NCI-H128 (cell line): Measurements from ENCODE around the gene SNX13.

Experiments
- DNase-seq: peaks from one replicate; lab custom pipeline; 2025; ENCODE audit not compliant: unreplicated experiment; lab: John Stamatoyannopoulos, UW

The SNX13 gene

DNA sequence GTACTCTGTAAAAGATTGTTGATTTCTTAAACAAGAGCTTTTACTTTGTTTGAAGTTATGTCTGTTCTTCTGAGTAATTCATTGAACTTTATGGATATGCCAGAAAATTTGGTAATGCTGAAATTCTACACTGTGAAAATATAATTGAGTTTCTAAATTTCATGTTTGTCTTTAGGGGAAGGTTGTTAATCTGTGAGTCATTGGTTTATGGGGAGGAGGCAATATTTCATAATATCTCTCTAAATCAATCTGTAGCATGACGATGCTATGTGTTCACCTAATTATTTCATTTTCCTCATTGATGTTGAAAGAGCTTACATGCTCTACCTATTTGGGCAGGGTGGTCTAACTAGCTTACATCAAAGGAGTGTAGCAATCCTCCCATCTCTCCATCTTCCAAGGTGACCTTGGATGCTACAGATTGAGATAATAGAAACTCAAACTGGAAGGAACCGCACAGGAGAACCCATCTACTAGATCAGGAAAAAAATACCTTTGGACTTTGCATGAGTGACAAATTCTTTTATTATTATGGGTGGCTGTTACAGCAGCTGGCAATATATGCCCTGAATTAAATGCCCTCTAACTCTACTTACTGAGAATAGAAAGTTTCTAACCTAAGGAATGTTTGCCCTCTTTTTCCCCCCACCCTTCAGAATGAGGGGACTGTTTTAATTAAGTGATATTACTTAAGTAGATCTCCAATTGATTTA lies 8.4 kb upstream of the SNX13 start:
- DNase-seq: no peak

DNA sequence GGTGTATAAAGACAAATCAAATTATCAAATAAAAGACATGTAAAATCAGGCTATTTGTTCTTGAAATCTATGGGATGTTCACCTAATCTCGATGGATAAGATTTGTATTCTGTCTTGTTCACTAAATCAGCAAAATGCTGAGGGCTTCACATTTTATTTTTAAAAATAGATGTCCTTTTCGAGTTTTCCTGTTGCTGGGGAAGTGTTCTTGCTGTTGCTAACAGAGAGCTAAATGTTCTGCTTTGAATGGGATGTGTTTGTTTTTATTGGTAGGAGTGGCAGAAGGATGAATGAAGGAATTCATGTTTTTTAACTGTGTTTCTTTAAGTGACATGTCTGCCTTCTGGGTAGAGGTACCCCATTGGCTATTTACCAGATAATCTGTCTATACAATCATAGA lies 7.3 kb upstream of the SNX13 start:
- DNase-seq: no peak

DNA sequence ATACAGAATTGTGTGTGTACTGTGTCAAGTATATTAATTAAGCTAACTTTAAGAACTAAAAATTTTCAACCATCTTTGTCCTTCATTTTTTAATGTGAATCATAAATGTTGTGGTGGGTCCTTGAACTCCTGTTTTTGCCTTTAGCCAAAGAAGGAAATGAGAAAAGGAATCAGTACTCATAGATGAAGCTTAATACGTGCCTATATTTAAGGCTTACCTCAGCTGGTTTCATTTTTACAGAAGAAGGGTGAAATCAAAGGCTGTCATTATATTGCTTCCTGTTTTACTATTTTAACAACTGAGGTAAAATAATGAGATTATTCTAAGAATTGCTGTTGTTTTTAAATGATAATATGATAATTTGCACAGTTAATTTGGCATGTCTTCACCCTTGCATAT lies 6.3 kb upstream of the SNX13 start:
- DNase-seq: no peak

DNA sequence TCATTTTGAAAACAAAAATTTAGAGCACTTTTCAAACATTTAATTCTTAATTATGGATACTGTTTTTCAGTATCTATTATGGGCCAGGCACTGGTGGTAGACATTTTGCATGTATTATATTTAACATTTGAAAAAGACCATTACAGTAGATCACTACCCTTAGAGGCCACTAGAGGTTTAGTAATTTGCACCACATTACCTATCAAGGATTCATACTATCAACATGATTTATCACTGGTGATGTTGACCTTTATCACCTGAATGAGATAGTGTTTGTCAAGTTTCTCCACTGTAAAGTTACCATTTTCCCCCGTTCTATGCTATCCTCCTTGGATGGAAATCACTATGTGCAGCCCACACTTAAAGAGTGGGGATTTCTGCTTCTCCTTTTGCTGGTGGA lies 4.4 kb upstream of the SNX13 start:
- no peak for DNase-seq

DNA sequence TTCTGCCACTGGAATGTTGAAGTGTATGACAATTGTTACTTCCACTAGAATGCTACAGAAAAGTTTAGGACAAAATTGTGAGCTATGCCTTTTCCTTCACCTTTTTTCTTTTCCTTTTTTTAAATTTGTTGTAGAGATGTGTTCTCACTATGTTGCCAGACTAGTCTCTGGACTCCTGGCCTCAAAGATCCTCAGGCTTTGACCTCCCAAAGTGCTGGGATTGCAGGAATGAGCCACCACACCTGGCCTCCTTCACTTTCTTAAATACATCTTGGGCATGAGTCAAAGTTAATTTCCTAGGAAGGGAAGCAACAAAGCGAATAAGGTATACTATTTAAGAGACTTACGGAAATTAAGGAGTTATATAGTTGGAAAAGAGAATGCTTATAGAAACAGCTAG lies 2.7 kb upstream of the SNX13 start:
- no peak for DNase-seq

DNA sequence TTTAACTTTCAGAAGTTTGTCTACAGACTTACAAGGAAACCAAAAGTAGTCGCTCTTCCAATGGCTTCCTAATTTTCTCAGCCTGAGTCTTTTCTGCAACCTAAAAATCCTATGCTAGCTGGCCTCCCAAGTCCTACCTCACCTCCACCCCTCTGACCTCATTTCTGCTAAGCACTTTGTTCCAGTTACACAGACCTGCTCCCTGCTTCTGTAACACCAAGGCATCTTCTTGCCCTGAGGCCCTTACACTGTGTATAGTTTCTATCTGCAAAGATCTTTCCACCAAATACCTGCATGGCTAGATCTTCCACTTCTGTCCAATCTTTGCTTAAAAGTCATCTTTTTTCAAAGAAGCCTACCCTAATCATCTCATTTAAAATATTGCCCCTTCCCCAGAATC lies 1.9 kb upstream of the SNX13 start:
- no peak for DNase-seq

DNA sequence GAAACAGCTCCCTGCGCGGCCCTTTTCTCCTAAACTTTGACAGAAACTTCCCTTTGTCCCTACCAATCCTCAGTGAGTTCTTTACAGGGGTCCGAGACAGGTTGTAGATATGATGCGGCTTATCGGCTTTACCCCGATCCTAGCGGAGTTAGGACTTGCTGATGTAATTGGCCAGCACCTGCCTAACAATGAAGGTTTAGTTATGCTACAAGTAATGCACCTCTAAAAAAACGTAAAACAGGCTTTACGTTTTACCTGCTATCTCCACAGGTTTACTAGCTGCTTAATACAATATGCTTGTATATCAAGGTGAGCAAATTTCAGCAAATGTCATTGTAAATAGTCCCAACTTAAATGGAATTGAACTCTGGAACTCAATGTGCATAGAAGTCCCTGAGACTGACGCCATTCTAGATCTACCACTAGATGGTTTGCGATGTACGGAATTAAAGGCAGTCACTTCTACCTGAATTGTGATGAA lies 697 bp upstream of the SNX13 start:
- no peak for DNase-seq

DNA sequence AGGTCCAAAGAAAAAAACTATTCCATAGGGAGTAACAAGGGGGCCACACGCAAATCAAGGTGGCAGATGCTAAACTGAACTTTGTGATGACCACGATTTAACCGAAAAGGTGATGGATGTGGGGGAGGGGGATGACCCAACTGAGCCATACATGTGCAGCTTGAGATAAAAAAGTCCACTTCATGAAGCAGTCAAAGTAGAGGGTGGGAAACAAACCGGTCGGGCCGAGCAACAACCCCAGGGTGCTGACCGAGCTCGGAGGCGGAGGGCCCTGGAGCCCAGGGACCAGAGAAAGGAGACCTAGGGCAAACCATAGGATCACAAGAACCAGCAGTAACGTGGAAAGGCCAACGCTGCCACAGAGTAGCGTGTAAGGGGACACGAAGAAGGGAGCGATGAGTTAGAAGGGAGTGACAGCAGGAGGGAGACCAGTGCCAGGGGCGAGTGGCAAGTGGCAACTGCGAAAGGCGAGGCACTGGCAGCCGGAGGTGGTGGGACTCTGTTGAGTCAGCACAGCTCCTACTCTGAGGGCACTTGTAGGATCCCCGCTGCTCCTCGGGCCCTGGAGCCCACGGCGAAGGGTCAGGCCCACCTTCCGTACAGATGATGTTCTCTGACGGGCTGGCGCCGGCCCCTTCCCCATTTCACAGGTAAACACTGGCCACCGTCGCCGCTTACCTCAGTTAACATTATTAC lies 540 bp downstream of the SNX13 start:
- peak; percentile 34 for DNase-seq

DNA sequence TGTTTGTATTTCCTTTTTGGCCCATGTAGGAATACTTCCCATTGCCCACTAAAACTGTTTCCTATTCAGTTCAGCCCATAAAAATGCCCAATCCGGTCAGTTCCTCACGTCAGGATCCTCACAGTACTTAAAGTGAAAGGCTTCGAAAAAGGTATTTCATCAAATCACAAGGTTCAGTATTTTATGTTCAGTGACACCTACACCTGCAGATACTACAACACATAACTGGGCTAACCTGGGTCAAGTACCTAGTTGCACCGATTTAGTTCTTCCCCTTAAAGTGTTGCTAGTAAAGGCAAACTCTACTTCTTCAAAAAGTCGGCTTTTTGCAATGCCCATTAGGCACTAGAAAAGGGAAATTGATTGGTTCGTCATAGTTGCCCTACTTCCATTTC lies 1.1 kb downstream of the SNX13 start:
- no peak for DNase-seq

DNA sequence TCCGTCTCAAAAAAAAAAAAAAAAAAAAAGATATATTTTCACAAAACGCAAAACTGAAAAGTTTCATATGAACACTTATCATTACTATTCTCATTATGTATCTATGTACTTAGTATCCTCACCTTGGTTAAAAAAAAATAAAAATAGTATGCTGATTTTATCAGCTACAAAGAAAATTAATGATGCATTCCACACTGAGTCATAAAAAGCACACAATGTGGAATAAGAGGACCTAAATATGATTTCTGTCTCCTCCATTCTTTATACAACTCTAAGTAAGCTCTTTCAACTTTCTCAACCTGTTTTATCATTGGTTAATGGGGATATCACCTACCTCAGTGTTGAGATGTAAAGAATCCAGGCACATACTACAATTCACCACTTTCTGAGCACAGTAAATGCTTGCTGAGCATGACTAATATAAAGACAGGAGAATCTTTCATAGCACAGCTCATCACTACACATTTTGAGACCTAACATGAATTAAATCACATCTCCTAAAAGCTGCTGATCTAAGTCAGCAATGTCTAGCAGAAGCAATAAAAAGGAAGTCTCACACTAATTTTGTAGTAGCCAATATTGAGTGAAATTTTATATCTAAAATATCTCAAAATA lies 2.7 kb downstream of the SNX13 start:
- no peak for DNase-seq

DNA sequence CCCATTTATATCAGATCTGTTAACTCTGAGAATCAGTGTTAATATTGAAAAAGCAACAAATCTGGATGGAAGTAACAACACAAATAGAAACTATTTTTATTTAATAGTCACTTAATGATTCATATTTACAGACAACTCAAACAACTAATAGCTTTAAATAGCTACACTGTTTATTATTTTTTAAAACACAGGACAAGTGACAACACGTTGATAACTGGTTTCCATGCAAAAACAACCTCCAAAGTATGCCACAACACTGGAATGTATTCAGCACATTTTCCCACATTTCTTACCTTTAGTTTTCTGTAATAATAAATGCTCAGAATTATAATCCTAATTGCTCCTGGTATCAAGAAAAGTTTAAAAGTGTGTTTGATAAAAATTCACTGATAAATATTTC lies 4.0 kb downstream of the SNX13 start:
- DNase-seq: no peak

DNA sequence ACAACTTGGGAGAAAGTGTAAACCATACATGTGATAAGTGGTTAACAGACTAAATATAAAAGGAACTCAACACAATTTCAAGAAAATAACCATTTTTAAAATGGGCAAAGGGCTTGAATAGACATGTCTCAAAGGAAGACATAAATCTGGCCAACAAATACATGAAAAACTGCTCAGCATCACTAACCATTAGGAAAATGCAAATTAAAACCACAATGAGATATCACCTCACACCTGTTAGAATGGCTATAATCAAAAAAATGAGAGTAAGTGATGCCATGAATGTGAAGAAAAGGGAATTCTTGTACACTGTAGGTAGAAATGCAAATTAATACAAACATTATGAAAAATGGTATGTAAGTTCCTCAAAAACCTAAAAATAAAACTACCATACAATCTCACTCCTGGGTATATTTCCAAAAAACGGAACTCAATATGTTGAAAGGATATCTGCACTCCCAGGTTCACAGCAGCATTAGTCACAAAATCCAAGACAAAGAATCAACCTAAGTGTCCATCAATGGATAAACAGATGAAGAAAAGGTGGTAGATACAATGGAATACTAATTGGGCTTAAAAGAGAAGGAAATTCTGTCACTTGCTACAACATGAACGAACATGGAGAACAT lies 5.6 kb downstream of the SNX13 start:
- DNase-seq: no peak

DNA sequence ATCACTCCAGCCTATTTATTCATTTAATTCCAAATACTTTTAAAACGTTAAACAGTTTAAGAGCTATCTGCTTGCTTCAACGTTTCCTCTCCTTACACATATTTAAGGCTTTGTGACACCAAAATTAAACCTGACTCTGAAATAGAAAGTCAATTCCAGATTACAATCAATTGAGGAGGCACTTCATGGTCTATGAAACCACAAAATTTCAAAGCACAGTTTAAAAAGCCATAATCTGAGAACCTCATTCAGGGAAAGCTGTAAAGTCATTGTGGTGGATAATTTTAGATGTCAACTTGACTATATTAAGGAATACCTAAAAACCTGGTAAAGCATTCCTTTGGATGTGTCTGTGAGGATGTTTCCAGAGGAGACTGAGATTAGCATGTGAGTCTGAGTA lies 6.2 kb downstream of the SNX13 start:
- DNase-seq: no peak

DNA sequence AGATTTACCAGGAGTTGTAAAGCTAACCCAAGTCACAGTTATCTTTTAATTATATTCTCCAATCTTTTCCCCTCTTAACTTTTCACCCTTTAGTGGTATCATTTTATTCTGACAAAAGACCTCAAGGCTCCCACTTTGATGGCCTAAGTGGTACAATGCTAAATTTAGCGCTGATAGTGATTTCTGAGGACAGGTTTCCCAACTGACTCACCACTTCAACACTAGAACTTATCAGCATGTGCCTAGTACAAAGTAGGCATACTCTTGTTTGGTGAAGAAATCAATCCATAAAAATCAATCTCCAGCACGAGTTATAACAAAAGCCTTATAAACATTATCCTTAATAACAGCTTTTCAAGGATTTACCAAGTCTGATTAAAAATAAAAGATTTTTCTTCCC lies 7.5 kb downstream of the SNX13 start:
- no peak for DNase-seq

DNA sequence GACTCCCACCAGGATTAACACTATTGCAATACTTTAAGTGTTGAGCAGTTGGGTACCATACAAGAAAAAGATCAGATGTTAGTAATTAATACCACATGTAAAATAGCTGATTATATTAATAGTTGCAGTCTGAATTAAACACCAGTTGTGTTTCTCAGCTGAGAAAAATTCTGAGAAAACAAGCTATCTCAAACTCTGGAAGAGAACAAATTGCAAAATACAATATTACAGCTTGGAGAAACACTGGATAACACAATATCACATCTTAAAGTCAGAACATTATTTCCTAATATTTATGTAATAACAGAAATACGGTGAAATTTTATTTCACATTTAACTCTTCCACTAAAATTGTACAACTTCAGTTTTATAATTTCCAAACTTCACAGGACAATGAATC lies 9.2 kb downstream of the SNX13 start:
- DNase-seq: no peak

DNA sequence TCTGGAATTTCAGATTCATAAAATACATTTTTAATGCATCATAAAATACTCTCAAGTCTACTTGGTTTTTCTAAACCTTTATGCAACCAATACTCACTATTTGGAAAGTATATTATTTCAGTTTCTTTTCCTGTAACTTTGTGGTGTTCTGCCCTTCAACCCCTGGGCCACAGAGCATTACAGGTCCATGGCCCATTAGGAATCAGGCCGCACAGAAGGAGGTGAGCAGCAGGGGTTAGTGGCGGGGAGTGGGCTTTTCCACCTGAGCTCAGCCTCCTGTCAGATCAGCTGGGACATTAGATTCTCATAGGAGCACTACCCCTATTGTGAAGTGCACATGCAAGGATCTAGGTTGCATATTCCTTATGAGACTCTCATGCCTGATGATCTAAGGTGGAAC lies 9.7 kb downstream of the SNX13 start:
- no peak for DNase-seq

DNA sequence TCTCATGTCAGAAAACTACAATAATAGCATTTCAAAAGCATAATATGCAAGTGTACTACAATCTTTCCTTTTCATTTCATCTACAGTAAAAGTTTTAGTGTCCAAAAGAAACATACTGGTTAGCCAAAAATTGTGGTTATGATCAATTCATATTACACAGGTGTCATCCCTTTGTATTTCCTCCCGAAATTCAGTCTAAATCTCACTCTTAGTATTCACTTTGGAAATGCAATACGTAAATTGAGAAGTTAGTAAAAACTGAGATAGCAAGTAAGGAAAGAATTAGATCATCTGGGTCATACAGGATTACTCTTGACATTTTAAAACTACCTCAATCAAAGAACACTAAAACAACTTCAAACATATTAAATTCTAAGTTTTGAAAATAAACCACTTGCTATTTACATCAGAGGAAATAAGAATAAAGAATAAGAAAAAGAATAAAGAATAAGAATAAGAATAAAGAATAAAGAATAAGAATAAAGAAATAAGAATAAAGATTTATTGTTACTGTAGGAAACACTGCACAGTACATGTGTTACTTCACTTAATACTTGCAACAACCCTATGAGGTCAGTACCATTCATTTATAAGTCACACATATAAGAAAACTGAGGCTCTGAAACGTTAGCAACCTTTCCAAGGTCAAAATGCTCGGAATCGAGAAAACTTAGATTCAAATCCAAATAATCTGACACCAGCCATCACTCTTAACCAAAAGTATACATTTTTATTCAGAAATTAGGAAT lies 10.5 kb downstream of the SNX13 start:
- no peak for DNase-seq

DNA sequence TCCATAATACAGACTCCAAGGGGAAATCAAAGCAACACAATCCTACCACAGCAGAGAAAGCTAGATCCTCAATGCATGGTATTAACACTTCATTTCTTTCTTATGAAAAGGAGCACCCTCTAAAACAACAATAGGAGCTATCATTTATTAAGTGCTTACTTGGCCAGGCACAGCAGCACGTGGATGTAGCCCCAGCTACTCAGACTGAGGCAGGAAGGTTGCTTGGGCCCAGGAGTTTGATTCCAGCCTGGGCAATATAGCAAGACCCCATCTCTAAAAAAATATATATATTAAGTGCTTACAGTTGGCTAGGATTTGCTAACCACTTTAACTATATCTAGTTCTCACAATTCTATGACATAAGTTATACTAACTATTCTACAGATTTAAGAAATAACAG lies 12.2 kb downstream of the SNX13 start:
- no peak for DNase-seq

DNA sequence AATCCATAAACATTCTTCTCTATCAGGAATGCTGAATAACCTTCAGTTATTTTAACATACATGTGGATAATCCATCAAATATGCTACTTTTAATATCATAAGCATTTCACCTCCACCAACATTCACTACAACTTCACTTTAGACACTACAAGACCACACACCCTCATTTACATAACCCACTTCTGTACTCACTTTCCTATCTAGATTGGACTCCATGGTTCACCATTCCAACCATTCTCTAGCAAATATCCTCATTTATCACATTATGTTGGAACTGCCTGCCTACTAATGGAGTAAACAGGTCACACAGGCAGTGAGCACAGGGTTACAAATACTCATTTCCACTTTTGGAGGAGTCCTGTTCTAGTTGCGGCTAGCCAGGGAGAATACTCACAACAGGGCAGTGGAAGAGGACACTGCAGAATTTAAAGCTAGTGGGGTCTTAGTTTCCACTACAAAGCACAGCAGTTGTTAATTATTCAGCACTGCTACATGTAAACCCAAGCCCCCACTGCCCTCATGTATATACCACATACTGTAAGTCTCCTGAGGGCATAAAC lies 18.4 kb downstream of the SNX13 start:
- DNase-seq: no peak

DNA sequence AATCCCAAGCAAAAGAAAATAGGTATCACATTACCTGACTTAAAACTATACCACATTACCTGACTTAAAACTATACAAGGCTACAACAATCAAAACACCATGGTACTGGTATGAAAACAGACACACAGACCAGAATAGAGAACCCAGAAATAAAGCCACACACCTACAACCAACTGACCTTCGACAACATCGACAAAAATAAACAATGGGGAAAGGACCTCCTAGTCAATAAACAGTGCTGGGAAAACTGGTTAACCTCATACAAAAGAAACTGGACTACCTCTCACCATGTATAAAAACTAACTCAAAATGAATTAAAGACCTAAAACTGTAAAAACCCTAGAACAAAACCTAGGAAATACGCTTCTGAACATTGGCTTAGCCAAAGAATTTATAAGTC lies 22.5 kb downstream of the SNX13 start:
- DNase-seq: no peak

DNA sequence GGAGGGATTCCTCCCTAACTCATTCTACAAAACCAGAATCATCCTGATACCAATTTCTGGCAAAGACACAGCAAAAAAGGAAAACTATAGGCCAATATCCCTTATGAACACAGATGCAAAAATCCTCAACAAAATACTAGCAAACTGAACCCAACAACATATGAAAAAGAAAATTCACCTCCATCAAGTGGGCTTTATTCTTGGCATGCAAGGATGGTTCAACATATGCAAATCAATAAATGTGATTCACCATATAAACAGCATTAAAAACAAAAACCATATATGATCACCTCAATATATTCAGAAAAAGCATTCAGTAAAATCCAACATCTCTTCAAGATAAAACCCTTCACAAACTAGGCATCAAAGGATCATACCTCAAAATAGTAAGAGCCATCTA lies 23.5 kb downstream of the SNX13 start:
- no peak for DNase-seq
